Activated T-cell treated with anti-CD3 and anti-CD28 coated beads for 1 hour (primary cell): ENCODE measurements around the gene SECTM1.
A peak's percentile ranks its signal among the peaks of the same experiment; 100 is the strongest.

ENCODE experiments used
- DNase-seq: peaks from one replicate; pipeline ENCODE4 v3.0.0-alpha.2; 2020; ENCODE audit warnings: low read depth

Gene SECTM1

DNA sequence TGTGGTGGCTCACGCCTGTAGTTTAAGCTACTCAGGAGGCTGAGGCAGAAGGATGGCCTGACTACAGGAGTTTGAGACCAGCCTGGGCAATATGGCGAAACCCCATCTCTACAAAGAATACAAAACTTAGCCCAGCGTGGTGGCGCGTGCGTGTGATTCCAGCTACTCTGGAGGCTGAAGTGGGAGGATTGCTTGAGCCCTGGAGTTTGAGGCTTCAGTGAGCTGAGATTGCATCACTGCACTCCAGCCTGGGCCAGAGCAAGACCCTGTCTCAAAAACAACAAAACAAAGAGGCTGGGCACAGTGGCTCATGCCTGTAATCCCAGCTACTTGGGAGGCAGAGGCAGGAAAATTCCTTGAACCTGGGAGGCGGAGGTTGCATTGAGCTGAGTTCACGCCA is 53.0 kb downstream of the SECTM1 start:
- no peak for DNase-seq

- DNase-seq: no peak
These were observed 54.7 kb downstream of the SECTM1 start for GRCh38 chr17:82278786-82279391.

GRCh38 chr17:82278308-82278707 is 55.3 kb downstream of the SECTM1 start:
- DNase-seq: no peak

DNA sequence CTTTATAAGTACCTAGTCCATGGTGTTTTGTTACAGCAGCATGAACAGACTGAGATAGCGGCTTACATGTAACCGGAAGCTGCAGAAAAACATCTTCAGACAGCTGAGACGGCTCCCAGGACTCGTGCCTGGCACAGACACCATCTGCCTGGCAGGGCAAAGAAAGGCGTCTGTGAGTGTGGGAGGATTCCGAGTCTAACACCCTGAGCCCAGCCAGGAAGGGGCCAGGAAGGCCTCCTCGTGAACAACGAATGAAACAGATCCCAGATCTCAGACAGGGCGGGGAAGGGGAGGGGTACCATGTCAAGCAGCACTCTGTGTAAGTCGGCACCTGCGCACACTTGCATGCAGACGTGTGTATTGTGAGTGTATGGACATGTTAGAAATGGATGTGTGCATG is 55.7 kb downstream of the SECTM1 start:
- DNase-seq: no peak

- no peak for DNase-seq
These were observed 56.6 kb downstream of the SECTM1 start for GRCh38 chr17:82276938-82277337.

GRCh38 chr17:82275326-82275725 is 58.2 kb downstream of the SECTM1 start:
- DNase-seq: no peak

GRCh38 chr17:82274134-82275020 is 59.2 kb downstream of the SECTM1 start:
- DNase-seq: no peak

DNA sequence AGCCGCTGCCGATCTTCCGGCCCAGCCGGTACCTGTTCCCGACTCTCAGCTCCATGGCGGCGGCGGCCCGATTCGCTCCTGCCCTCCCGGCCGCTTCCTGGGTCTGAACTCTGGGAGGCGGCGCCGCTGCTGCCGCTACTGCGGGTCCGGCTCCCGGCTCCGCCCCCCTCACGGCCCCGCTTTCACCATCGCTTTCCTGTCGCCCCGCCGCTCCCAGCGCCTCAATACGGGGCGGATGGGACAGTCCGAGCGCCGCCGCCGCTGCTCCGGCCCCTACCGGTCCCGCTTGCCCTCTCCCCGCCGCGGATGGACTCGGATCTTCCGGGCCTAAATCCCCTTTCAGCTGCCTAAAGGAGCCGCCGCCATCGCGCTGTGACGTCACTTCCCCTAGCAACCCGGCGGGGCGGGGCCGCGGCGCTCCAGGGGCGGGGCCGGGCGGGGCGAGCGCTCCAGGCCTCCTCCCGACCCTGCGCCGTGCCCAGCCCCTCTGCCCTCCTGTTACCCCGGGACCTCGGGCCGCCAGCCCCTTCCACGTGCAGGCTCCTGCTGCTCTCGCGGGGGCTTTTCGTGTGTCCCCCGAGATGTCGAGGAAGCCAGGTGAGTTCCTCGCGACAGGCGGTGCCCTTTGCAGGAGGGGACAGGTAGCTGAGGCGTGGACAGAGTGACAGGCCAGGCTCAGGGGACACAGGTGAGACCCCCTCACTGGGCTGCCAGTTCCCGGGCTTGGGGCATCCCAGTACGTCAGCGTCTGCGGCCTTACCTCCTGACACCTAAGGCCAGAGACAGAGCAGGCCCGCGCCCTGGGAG is 60.0 kb downstream of the SECTM1 start, which contains the start of gene CSNK1D:
Gene CSNK1D, minus strand, starts transcription at position 374 of the 807 bp plus-strand sequence. Its CDS starts 319 bp downstream, at position 55.
- DNase-seq: peak; percentile 91

- no peak for DNase-seq
These were observed 60.9 kb downstream of the SECTM1 start for GRCh38 chr17:82272495-82273326.

- no peak for DNase-seq
These were observed 62.2 kb downstream of the SECTM1 start for GRCh38 chr17:82271401-82271800.
